Activated T-helper 1 cell treated with Interleukin-2 at 50 U/mL for 16 hours (primary cell): ENCODE data around the gene MCUR1.
"Not testable (repeated sequence)": the region's sequence is repeated elsewhere in the genome, so short reads cannot be mapped to it uniquely, and the experiment has no call there.

Experiments used
- DNase-seq: peaks from one replicate; pipeline ENCODE4 v3.0.0-alpha.2; 2020; ENCODE audit warnings: low read depth

The MCUR1 gene

GRCh38 chr6:13828656-13829301 lies 14.4 kb upstream of the MCUR1 start:
- not testable (repeated sequence) for DNase-seq

- DNase-seq, result no peak
Measured at GRCh38 chr6:13827032-13827431, 12.7 kb upstream of the MCUR1 start.

GRCh38 chr6:13825871-13826270 lies 11.5 kb upstream of the MCUR1 start:
- no peak for DNase-seq

- no peak for DNase-seq
Measured at GRCh38 chr6:13818341-13818740, 4.0 kb upstream of the MCUR1 start.

GRCh38 chr6:13814938-13815575 lies 700 bp upstream of the MCUR1 start:
- DNase-seq, result no peak

- DNase-seq, result peak; percentile 9
Measured at GRCh38 chr6:13813621-13814175, 659 bp downstream of the MCUR1 start.

- DNase-seq, result no peak
Measured at GRCh38 chr6:13813026-13813425, 1.3 kb downstream of the MCUR1 start.

GRCh38 chr6:13812359-13812642 lies 2.1 kb downstream of the MCUR1 start:
- no peak for DNase-seq

- DNase-seq, result no peak
Measured at GRCh38 chr6:13811627-13812358, 2.6 kb downstream of the MCUR1 start.

GRCh38 chr6:13810688-13811446 lies 3.5 kb downstream of the MCUR1 start:
- DNase-seq, result no peak

- no peak for DNase-seq
Measured at GRCh38 chr6:13808801-13809200, 5.6 kb downstream of the MCUR1 start.

GRCh38 chr6:13807696-13808095 lies 6.7 kb downstream of the MCUR1 start:
- DNase-seq, result no peak

- no peak for DNase-seq
Measured at GRCh38 chr6:13803581-13803980, 10.8 kb downstream of the MCUR1 start.

- no peak for DNase-seq
Measured at GRCh38 chr6:13800615-13801014, 13.7 kb downstream of the MCUR1 start.

GRCh38 chr6:13796781-13797180 lies 17.6 kb downstream of the MCUR1 start:
- DNase-seq, result no peak

GRCh38 chr6:13795041-13795750 lies 19.2 kb downstream of the MCUR1 start:
- DNase-seq, result peak; percentile 63

GRCh38 chr6:13794184-13794583 lies 20.2 kb downstream of the MCUR1 start:
- no peak for DNase-seq

GRCh38 chr6:13789746-13790145 lies 24.6 kb downstream of the MCUR1 start:
- no peak for DNase-seq

GRCh38 chr6:13788820-13789219 lies 25.5 kb downstream of the MCUR1 start:
- DNase-seq, result no peak

GRCh38 chr6:13787137-13787536 lies 27.2 kb downstream of the MCUR1 start:
- DNase-seq, result no peak

GRCh38 chr6:13780162-13780561 lies 34.2 kb downstream of the MCUR1 start:
- not testable (repeated sequence) for DNase-seq

- DNase-seq, result no peak
Measured at GRCh38 chr6:13778028-13778427, 36.3 kb downstream of the MCUR1 start.
